ENCODE results near the gene GFRA3. TPM values are rescaled to one million over a fixed set of nuclear protein-coding genes. Genes with fewer than 3 reads are reported as not detected.
"Not testable (repeated sequence)": the region's sequence is repeated elsewhere in the genome, so short reads cannot be mapped to it uniquely, and the experiment has no call there.

Gene GFRA3
- under 1 TPM; 0.16 to 0.18 TPM for total RNA-seq

GRCh38 chr5:138274189-138274853 is at the start of gene GFRA3:
TSS of gene GFRA3 (minus strand) at chr5:138274621. CDS start at chr5:138274424, 197 bp downstream.
- ChIA-PET POLR2A (no interaction called here), CTCF (interaction anchor here (1.0 to 1.2 kb wide), 3 partner anchors 10 to 94 kb away, joined by 3 read pairs; partner anchors contain the start of gene CDC23)
- Mint-ChIP-seq H3K36me3 (ENCODE audit: low read depth) (no peaks in the 10 kb centered on the region), H3K4me1 (ENCODE audit: low read depth) (peaks cover 5% of the 10 kb centered on the region), H3K4me3 (peak within 1 kb of the TSS; percentile 58), H3K9me3 (ENCODE audit: insufficient read depth) (no peaks in the 10 kb centered on the region), H3K27ac (no peak within 1 kb of the TSS), H3K27me3 (ENCODE audit: low read depth) (peaks cover 28% of the 10 kb centered on the region)
- ATAC-seq, result peak; percentile 79
- DNase-seq, result peak; percentile 28

- DNase-seq; CTCF ChIA-PET; POLR2A ChIA-PET; H3K27me3 Mint-ChIP-seq (ENCODE audit: low read depth); ATAC-seq; H3K9me3 Mint-ChIP-seq (ENCODE audit: insufficient read depth); H3K4me1 Mint-ChIP-seq (ENCODE audit: low read depth); H3K4me3 Mint-ChIP-seq; H3K27ac Mint-ChIP-seq: not testable (repeated sequence)
- H3K36me3 Mint-ChIP-seq (ENCODE audit: low read depth), result peaks cover 23% of the 10 kb centered on the region
Observed at GRCh38 chr5:138318211-138318610, 43.8 kb upstream of the GFRA3 start.

GRCh38 chr5:138316355-138316754 is 41.9 kb upstream of the GFRA3 start:
- ATAC-seq, result no peak
- H3K9me3 Mint-ChIP-seq (ENCODE audit: insufficient read depth), result no peaks in the 10 kb centered on the region
- no peak overlapping the region for H3K27ac Mint-ChIP-seq
- H3K4me3 Mint-ChIP-seq, result no peak overlapping the region
- DNase-seq, result no peak
- ChIA-PET CTCF (no interaction called here), POLR2A (no interaction called here)
- H3K4me1 Mint-ChIP-seq (ENCODE audit: low read depth), result no peaks in the 10 kb centered on the region
- H3K36me3 Mint-ChIP-seq (ENCODE audit: low read depth), result peaks cover 38% of the 10 kb centered on the region
- H3K27me3 Mint-ChIP-seq (ENCODE audit: low read depth), result no peaks in the 10 kb centered on the region

- ChIA-PET POLR2A (no interaction called here), CTCF (no interaction called here)
- DNase-seq (no peak), ATAC-seq (no peak)
- no peaks in the 10 kb centered on the region for H3K4me1 Mint-ChIP-seq (ENCODE audit: low read depth)
- H3K27ac Mint-ChIP-seq, result no peak overlapping the region
- H3K27me3 Mint-ChIP-seq (ENCODE audit: low read depth), result no peaks in the 10 kb centered on the region
- H3K36me3 Mint-ChIP-seq (ENCODE audit: low read depth), result peaks cover 39% of the 10 kb centered on the region
- no peaks in the 10 kb centered on the region for H3K9me3 Mint-ChIP-seq (ENCODE audit: insufficient read depth)
- no peak overlapping the region for H3K4me3 Mint-ChIP-seq
Observed at GRCh38 chr5:138315751-138316278, 41.4 kb upstream of the GFRA3 start.

- Mint-ChIP-seq H3K36me3 (ENCODE audit: low read depth) (peaks cover 5% of the 10 kb centered on the region), H3K9me3 (ENCODE audit: insufficient read depth) (no peaks in the 10 kb centered on the region), H3K27me3 (ENCODE audit: low read depth) (no peaks in the 10 kb centered on the region), H3K4me3 (no peak overlapping the region), H3K27ac (no peak overlapping the region), H3K4me1 (ENCODE audit: low read depth) (no peaks in the 10 kb centered on the region)
- ATAC-seq, result no peak
- POLR2A ChIA-PET, result no interaction called here
- no peak for DNase-seq
- CTCF ChIA-PET, result interaction anchor here (1.0 to 2.4 kb wide), 3 partner anchors 44 to 81 kb away, joined by 3 to 9 read pairs (median 3); partner anchors contain the start of gene KDM3B
Observed at GRCh38 chr5:138305797-138306196, 31.4 kb upstream of the GFRA3 start.

GRCh38 chr5:138303372-138303771 is 29.0 kb upstream of the GFRA3 start:
- no peak for DNase-seq
- no peak for ATAC-seq
- H3K27me3 Mint-ChIP-seq (ENCODE audit: low read depth), result no peaks in the 10 kb centered on the region
- ChIA-PET POLR2A (no interaction called here), CTCF (interaction anchor here (0.8 to 2.4 kb wide), 2 partner anchors 9 to 49 kb away, joined by 4 to 9 read pairs; partner anchors contain the start of gene KDM3B)
- H3K9me3 Mint-ChIP-seq (ENCODE audit: insufficient read depth), result no peaks in the 10 kb centered on the region
- H3K36me3 Mint-ChIP-seq (ENCODE audit: low read depth), result peaks cover 7% of the 10 kb centered on the region
- H3K27ac Mint-ChIP-seq, result no peak overlapping the region
- H3K4me1 Mint-ChIP-seq (ENCODE audit: low read depth), result no peaks in the 10 kb centered on the region
- no peak overlapping the region for H3K4me3 Mint-ChIP-seq

- no peak overlapping the region for H3K4me3 Mint-ChIP-seq
- H3K36me3 Mint-ChIP-seq (ENCODE audit: low read depth), result peaks cover 31% of the 10 kb centered on the region
- H3K27me3 Mint-ChIP-seq (ENCODE audit: low read depth), result no peaks in the 10 kb centered on the region
- CTCF ChIA-PET, result interaction anchor here (1.4 kb wide), 1 partner anchor 63 kb away, joined by 4 read pairs; no protein-coding TSS in a partner anchor
- no peaks in the 10 kb centered on the region for H3K9me3 Mint-ChIP-seq (ENCODE audit: insufficient read depth)
- DNase-seq (no peak), ATAC-seq (no peak)
- H3K4me1 Mint-ChIP-seq (ENCODE audit: low read depth), result peaks cover 4% of the 10 kb centered on the region
- POLR2A ChIA-PET, result no interaction called here
- no peak overlapping the region for H3K27ac Mint-ChIP-seq
Observed at GRCh38 chr5:138289296-138289695, 14.9 kb upstream of the GFRA3 start.

GRCh38 chr5:138287246-138287645 is 12.8 kb upstream of the GFRA3 start:
- POLR2A ChIA-PET, result no interaction called here
- CTCF ChIA-PET, result no interaction called here
- H3K4me1 Mint-ChIP-seq (ENCODE audit: low read depth), result peaks cover 4% of the 10 kb centered on the region
- H3K27me3 Mint-ChIP-seq (ENCODE audit: low read depth), result no peaks in the 10 kb centered on the region
- H3K4me3 Mint-ChIP-seq, result no peak overlapping the region
- ATAC-seq, result no peak
- H3K36me3 Mint-ChIP-seq (ENCODE audit: low read depth), result peaks cover 30% of the 10 kb centered on the region
- DNase-seq, result no peak
- peak overlapping the region; percentile 20 for H3K27ac Mint-ChIP-seq
- H3K9me3 Mint-ChIP-seq (ENCODE audit: insufficient read depth), result no peaks in the 10 kb centered on the region

- Mint-ChIP-seq H3K9me3 (ENCODE audit: insufficient read depth) (no peaks in the 10 kb centered on the region), H3K36me3 (ENCODE audit: low read depth) (peaks cover 20% of the 10 kb centered on the region), H3K4me1 (ENCODE audit: low read depth) (peaks cover 4% of the 10 kb centered on the region), H3K27me3 (ENCODE audit: low read depth) (no peaks in the 10 kb centered on the region), H3K4me3 (no peak overlapping the region), H3K27ac (no peak overlapping the region)
- peak; percentile 31 for DNase-seq
- POLR2A ChIA-PET, result no interaction called here
- ATAC-seq, result peak; percentile 49
- CTCF ChIA-PET, result interaction anchor here (0.7 to 1.1 kb wide), 6 partner anchors 51 to 265 kb away, joined by 3 to 6 read pairs (median 4); partner anchors contain the start of genes CDC23 and KIF20A
Observed at GRCh38 chr5:138282920-138283742, 8.7 kb upstream of the GFRA3 start.

GRCh38 chr5:138280915-138281314 is 6.5 kb upstream of the GFRA3 start:
- DNase-seq (no peak), ATAC-seq (no peak)
- CTCF ChIA-PET, result no interaction called here
- Mint-ChIP-seq H3K27ac (no peak overlapping the region), H3K4me3 (no peak overlapping the region), H3K27me3 (ENCODE audit: low read depth) (peaks cover 2% of the 10 kb centered on the region), H3K9me3 (ENCODE audit: insufficient read depth) (no peaks in the 10 kb centered on the region), H3K4me1 (ENCODE audit: low read depth) (no peaks in the 10 kb centered on the region), H3K36me3 (ENCODE audit: low read depth) (peaks cover 8% of the 10 kb centered on the region)
- POLR2A ChIA-PET, result interaction anchor here (0.7 kb wide), 1 partner anchor 100 kb away, joined by 3 read pairs; no protein-coding TSS in a partner anchor

GRCh38 chr5:138276402-138277054 is 2.1 kb upstream of the GFRA3 start:
- no peak overlapping the region for H3K27ac Mint-ChIP-seq
- H3K4me3 Mint-ChIP-seq, result no peak overlapping the region
- ATAC-seq (no peak), DNase-seq (no peak)
- peaks cover 5% of the 10 kb centered on the region for H3K4me1 Mint-ChIP-seq (ENCODE audit: low read depth)
- no peaks in the 10 kb centered on the region for H3K9me3 Mint-ChIP-seq (ENCODE audit: insufficient read depth)
- POLR2A ChIA-PET, result no interaction called here
- H3K27me3 Mint-ChIP-seq (ENCODE audit: low read depth), result peaks cover 26% of the 10 kb centered on the region
- H3K36me3 Mint-ChIP-seq (ENCODE audit: low read depth), result no peaks in the 10 kb centered on the region
- CTCF ChIA-PET, result no interaction called here

All from activated CD8-positive, alpha-beta T cell treated with anti-CD3 and anti-CD28 coated beads, Interleukin-2, amount 10 ng/mL, durations not matched to agents 7 days and 5 days (primary cell).